GM19351 (cell line): ENCODE measurements around the gene CXCL9.
"Not testable (repeated sequence)": the region's sequence is repeated elsewhere in the genome, so short reads cannot be mapped to it uniquely, and the experiment has no call there.

Experiments
- ATAC-seq: cut with Tn5 transposase; IDR thresholded peaks from one replicate; pipeline ENCODE4 v1.9.1; 2021; ENCODE audit warnings: mild to moderate bottlenecking, moderate library complexity; ENCODE audit not compliant: unreplicated experiment

CXCL9 gene

DNA sequence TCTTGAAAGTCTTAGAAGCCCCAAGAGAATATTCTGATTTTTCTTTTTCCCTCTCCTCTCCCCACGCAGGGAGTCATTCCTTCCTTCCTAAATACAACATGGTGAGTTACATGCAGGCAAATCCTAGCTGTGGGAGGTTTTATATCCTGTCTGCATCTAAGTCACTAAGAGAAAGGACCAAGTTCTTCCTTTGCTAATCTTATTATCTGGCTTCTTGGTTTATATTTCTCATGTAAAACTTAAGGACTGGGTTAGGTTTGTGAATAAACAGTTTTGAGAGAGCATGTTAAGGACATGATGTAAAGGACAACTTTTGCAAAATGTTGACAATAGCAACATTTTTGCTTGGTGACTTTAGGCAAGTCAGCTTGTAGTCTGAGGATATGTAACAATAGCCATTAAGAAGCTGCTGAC, 5.1 kb upstream of the CXCL9 start:
- ATAC-seq = no peak

DNA sequence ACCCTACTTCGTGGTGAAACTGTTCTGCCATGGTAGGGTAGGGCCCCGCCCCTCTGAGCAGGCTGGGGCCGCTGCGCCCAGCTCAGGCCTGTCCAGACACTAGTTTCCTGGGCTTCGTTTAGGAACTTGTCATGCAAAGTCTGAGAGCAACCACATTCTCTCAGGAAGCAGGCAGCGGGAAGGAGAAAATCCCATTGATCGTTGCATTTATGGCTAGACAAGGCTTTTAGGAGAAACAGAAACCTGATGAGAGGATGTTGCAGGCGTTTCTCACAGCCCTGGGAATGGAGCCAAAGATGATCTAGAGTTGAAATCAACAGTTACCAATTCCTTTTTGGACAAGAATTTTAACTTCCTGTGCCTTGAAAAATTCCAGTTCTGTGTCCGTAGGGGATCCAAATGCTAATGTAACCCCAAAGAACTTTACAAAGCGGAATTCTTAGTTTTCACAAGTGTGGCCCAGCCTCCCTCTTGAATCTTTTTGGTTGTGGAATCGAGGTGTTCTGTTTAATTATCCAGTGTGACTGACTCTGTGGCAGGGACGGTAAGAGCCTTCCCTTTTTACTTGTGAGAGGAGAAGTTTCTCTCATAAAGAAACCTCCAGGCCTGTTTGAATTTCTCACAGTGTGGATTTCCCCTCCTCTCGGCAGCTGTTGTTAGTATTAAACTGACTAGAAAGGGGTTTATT, 4.5 kb upstream of the CXCL9 start:
- peak; percentile 63 for ATAC-seq

- ATAC-seq = no peak
These were observed 3.8 kb upstream of the CXCL9 start for GRCh38 chr4:76011018-76011670.

- no peak for ATAC-seq
These were observed 3.3 kb upstream of the CXCL9 start for GRCh38 chr4:76010576-76010975.

DNA sequence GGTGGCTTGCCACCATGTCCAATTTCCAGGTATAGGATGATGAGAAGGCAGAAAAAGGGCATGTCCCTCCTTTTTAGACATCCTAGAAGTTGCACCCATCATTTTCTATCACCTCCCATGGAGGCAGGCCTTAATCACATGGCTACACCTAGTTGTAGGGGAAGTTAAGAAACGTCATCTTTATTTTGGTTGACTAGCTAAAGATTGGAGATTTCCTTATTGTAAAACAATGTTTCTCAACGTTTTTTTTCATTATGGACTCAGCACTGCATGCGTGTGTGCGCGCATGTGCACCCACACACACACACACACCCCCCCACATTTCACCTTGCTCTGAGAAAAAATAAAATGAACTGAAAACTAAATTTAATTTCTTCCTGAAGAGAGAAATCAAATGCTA, 2.0 kb upstream of the CXCL9 start:
- no peak for ATAC-seq

DNA sequence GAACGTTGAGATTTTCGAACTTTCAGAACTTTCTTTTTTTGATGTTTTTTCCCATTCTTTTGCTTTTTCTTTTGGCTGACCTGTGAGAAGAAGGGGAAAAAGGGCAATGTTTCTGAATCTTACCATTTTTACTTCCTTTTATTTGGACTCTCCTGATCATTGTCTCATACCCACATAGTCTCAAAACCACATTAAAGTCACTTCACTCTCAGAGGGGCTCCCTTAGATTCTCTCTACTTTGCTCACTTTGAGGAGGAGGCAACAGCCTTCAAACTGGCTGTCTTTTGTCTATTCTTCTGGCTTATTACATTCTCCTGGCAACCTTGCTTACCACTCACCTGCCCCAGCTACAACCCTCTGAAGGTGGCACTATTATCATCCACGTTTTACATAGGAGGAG, 3.7 kb downstream of the CXCL9 start:
- ATAC-seq = no peak

- ATAC-seq = peak; percentile 57
These were observed 4.3 kb downstream of the CXCL9 start for GRCh38 chr4:76003035-76003434.

GRCh38 chr4:76002176-76002575, 5.1 kb downstream of the CXCL9 start:
- no peak for ATAC-seq

DNA sequence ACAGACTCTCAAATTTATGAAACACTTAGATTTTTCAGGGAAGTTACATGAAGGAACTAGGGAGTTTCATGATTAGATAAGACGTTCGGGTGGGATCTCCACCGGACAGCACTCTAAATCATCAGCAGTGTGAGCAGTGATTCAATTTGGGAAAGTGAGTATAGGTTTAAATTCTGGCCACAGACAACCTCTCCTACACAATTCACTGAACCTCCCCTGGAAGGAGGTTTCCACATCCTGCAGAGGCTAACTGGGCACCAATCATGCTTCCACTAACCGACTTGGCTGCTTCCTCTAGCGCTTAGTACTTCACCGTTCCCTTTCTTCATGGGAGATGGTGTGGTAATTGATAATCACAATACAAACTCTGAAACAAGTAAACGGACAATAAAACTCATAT, 5.6 kb downstream of the CXCL9 start:
- no peak for ATAC-seq

DNA sequence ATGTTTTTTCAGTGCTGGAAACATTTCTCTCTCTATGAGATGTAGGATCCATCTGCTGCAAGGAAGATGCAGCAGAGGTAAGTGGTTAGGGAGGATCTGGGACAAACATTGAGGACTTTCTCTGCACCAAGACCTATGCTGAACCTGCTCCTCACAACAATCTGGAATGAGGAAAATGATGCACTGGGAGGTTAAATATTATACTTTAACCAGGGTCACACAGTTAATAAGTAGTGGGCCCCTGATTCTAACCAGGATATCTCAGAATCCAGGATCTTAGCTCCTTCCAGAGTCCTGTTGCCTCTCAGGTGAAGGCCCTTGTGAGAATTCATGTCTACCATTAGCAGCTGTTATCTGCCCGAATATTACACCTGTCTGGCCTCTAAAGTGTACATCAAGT, 7.0 kb downstream of the CXCL9 start:
- ATAC-seq = no peak

GRCh38 chr4:75998525-75999147, 8.7 kb downstream of the CXCL9 start:
- ATAC-seq = not testable (repeated sequence)

DNA sequence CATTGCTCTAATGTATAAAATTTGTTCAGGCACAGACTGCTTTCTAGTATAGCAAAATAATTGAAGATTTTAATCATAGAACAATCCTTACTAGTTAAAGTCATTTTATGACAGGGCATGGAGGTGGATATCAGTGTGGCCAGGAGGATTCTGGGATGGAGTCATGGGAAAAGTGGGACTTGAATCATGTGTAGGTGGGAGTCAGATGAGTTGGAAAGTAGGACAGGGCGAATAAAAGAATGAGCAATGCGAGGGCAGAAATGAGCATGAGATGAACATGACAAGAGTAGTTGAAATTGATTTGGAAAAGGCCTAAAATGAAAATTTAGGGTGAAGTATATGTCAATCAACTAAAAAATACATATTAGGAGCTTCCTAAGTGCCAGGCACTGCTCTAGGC, 9.4 kb downstream of the CXCL9 start:
- ATAC-seq = no peak

DNA sequence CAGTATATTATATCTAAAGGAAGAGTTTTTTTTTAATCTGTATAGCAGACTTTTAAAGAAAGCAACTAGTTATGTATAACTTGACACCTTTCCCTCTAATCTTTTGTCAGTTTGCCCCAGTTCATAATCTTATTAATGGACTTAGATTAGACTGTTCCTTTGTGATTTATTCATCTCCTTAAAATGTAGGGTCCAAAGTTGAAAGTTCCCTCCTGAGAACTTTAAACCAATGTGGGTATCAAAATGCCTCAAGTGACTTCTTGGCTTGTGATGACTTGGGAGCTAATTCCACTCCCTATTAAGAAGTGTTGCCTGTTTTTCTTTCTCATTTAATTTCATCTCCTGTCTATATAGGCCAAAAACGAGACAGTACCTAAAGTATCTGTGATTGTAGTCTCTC, 10.2 kb downstream of the CXCL9 start:
- no peak for ATAC-seq

DNA sequence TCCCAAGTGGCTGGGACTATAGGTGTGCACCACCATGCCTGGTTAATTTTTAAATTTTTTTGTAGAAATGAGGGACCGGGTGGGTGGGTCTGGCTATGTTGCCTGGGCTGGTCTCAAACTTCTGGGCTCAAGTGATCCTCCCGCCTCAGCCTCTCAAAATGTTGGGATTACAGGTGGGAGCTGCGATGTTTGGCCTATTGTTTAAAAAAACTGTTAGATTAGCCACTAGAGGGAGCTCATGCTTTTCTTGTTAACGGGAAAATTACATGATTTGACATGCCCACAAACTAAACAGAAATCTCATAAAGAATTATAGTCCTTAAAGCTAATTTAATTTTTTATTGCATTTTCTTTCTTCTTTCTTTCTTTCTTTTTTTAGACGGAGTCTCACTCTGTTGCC, 11.6 kb downstream of the CXCL9 start:
- no peak for ATAC-seq

DNA sequence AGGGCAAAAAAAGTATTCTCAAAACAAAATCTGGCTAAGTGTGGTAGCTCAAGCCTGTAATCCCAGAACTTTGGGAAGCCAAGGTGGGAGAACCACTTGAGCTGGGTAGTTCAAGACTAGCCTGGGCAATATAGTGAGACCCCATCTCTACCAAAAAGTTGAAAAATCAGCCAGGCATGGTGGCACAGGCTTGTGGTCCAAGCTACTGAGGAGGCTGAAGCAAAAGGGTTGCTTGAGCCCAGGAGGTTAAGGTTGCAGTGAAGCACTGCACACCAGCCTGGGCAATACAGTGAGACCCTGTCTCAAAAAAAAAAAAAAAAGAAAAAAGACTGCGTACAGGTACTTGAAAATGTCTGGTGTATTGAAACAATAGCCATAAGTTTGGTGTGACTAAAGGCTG, 14.8 kb downstream of the CXCL9 start:
- no peak for ATAC-seq

- ATAC-seq = no peak
These were observed 17.3 kb downstream of the CXCL9 start for GRCh38 chr4:75989846-75990528.

DNA sequence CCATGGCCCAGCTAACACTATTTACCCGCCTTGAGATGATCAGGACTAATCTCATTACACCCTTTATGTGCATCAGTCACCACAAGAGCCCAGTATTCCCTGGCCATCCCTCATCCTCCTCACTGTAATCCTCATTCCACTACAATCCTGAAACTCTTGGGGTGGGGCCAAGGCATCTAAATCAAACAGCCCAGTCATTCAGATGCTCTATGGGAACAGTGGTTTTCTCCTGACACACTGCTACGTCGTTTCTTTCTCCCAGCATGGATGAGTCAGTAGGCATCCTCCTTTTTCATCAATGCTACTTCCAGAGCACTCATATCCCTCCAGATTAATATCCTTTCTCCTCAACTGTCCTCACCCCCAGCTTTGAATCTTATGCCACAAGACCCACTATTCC, 22.2 kb downstream of the CXCL9 start:
- ATAC-seq = no peak

DNA sequence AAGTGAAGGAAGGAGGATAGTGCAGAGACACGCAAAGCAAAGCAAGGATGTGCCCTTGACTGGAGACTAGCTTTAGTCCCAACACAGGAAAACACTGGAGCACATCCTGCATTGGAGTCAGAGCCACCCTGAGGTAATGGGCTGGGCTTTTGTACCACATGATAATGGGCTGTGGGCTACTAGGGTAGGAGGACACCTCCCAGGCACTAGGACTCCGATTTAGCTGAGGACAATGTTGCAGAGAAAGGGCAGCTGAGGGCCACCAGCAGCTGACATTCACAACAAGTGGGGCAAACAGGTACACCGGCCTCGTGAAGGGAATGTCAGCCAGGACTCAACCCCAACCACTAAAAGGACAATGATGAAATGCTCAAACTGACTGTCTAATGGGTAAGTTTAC, 26.7 kb downstream of the CXCL9 start:
- no peak for ATAC-seq

DNA sequence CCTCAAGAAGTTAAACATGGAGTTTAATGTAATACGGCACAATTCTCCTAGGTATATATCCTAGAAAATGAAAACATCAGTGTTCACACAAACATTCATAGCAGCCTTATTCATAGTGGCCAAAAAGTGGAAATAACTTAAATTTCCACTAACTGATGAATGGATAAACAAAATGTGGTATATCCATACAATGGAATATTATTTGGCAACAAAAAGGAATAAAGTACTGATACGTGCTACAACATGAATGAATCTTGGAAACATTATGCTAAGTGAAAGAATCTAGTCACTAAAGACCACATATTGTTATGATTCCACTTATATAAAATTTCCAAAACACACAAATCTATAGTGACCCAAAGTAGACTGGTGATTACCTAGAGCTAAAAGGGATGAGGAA, 31.1 kb downstream of the CXCL9 start:
- no peak for ATAC-seq

GRCh38 chr4:75973766-75974165, 33.5 kb downstream of the CXCL9 start:
- ATAC-seq = no peak

DNA sequence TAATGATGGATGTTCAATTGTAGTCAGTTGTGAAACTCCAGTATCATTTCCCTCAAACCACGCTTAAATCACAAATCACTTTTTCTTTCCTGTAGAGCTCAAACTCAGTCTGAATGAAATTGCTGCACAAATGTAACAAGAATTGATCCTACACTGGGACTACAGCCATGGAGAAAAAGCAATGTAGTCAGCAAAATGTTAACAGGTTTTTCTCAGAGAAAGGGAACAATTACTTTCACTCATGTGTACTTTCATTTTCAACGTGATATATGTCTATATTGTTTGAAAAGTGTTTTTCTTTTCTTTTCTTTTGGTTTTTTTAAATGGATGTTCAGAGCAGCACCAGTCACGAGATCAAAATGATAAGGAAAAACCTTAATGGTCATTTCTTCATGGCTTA, 39.2 kb downstream of the CXCL9 start:
- ATAC-seq = no peak

GRCh38 chr4:75963558-75963957, 43.8 kb downstream of the CXCL9 start:
- ATAC-seq = no peak
